Activated CD4-positive, alpha-beta memory T cell treated with anti-CD3 and anti-CD28 coated beads, Interleukin-2, amount 10 ng/mL, durations not matched to agents 7 days and 5 days (primary cell): ENCODE results near the gene SPI1. TPM values are rescaled to one million over a fixed set of nuclear protein-coding genes. Genes with fewer than 3 reads are reported as not detected.
"Not testable (repeated sequence)": the region's sequence is repeated elsewhere in the genome, so short reads cannot be mapped to it uniquely, and the experiment has no call there.

Source experiments
- CTCF ChIA-PET: fragments of 350-600 bp; sonication (Branson Sonifier 250); formaldehyde crosslinking; loops from one replicate; lab custom pipeline; 2021; ENCODE audit warnings: antibody characterized with exemption, inconsistent platforms; lab: Charles Lee
- POLR2A ChIA-PET: fragments of 350-600 bp; sonication (Branson Sonifier 250); formaldehyde crosslinking; loops from one replicate; lab custom pipeline; 2021; ENCODE audit warnings: antibody characterized with exemption; lab: Charles Lee
- DNase-seq: peaks from one replicate; pipeline ENCODE4 v3.0.0-alpha.2; 2020
- H3K27ac Mint-ChIP-seq: one replicate; pipeline ENCODE4 v1.8.0; 2021; ENCODE audit warnings: mild to moderate bottlenecking, mixed read lengths
- H3K27me3 Mint-ChIP-seq: one replicate; pipeline ENCODE4 v1.8.0; 2021; ENCODE audit warnings: mixed read lengths
- H3K36me3 Mint-ChIP-seq: one replicate; pipeline ENCODE4 v1.8.0; 2021; ENCODE audit warnings: low read depth, mixed read lengths
- H3K4me1 Mint-ChIP-seq: one replicate; pipeline ENCODE4 v1.8.0; 2021; ENCODE audit warnings: mixed read lengths
- H3K4me3 Mint-ChIP-seq: one replicate; pipeline ENCODE4 v1.8.0; 2021; ENCODE audit warnings: mild to moderate bottlenecking, mixed read lengths
- H3K9me3 Mint-ChIP-seq: one replicate; pipeline ENCODE4 v1.8.0; 2021; ENCODE audit warnings: mixed read lengths
- total RNA-seq, 2 experiments: library from RNA; stranded (reverse); gene quantifications; one replicate each; pipeline ENCODE4 v1.2.3, GENCODE V29; 2021

Gene SPI1
- total RNA-seq, 2 experiments from 2014 or later, result not detected

- peaks cover 37% of the 10 kb centered on the region for H3K36me3 Mint-ChIP-seq
- POLR2A ChIA-PET, result no interaction called here
- no peak overlapping the region for H3K27ac Mint-ChIP-seq
- H3K27me3 Mint-ChIP-seq, result no peaks in the 10 kb centered on the region
- H3K4me1 Mint-ChIP-seq, result no peaks in the 10 kb centered on the region
- DNase-seq, result no peak
- CTCF ChIA-PET, result interaction anchor here (1.0 kb wide), 1 partner anchor 45 kb away, joined by 3 read pairs; no protein-coding TSS in a partner anchor
- H3K9me3 Mint-ChIP-seq, result no peaks in the 10 kb centered on the region
- no peak overlapping the region for H3K4me3 Mint-ChIP-seq
These were observed 49.6 kb downstream of the SPI1 start for GRCh38 chr11:47328449-47329390.

- Mint-ChIP-seq H3K36me3 (peaks cover 41% of the 10 kb centered on the region), H3K4me3 (no peak overlapping the region), H3K27ac (no peak overlapping the region), H3K27me3 (no peaks in the 10 kb centered on the region), H3K9me3 (no peaks in the 10 kb centered on the region), H3K4me1 (no peaks in the 10 kb centered on the region)
- no peak for DNase-seq
- ChIA-PET CTCF (interaction anchor here (1.0 kb wide), 1 partner anchor 46 kb away, joined by 3 read pairs; no protein-coding TSS in a partner anchor), POLR2A (no interaction called here)
These were observed 50.4 kb downstream of the SPI1 start for GRCh38 chr11:47327949-47328348.

- Mint-ChIP-seq H3K9me3 (no peaks in the 10 kb centered on the region), H3K27me3 (no peaks in the 10 kb centered on the region), H3K4me3 (no peak overlapping the region), H3K36me3 (peaks cover 41% of the 10 kb centered on the region), H3K27ac (no peak overlapping the region), H3K4me1 (no peaks in the 10 kb centered on the region)
- CTCF ChIA-PET, result no interaction called here
- POLR2A ChIA-PET, result no interaction called here
- DNase-seq, result no peak
These were observed 51.3 kb downstream of the SPI1 start for GRCh38 chr11:47327025-47327424.

DNA sequence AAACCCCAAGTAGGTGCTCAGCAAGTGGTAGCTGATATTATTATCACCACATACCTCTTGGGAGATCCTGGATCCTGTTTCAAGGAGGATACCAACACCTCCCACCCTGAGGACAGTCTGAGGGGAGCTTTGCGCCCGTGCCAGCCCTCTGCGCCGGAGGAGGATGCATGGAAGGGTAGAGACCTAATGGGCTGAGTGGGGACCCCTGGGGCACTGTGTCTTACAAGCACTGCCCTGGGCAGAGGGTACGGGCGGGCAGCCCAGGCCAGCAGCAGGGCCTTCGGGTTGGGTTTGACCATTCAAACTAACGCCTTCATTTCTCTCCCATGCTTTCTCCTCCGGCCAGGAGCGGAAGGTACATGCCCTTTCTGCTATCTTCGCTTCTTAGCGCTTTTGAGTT lies 52.1 kb downstream of the SPI1 start:
- ChIA-PET CTCF (no interaction called here), POLR2A (no interaction called here)
- DNase-seq, result no peak
- Mint-ChIP-seq H3K27ac (no peak overlapping the region), H3K9me3 (no peaks in the 10 kb centered on the region), H3K4me1 (no peaks in the 10 kb centered on the region), H3K4me3 (no peak overlapping the region), H3K27me3 (no peaks in the 10 kb centered on the region), H3K36me3 (peaks cover 47% of the 10 kb centered on the region)

GRCh38 chr11:47325271-47326041 lies 52.9 kb downstream of the SPI1 start:
- Mint-ChIP-seq H3K27me3 (no peaks in the 10 kb centered on the region), H3K27ac (no peak overlapping the region), H3K9me3 (no peaks in the 10 kb centered on the region), H3K4me1 (no peaks in the 10 kb centered on the region), H3K36me3 (peaks cover 51% of the 10 kb centered on the region), H3K4me3 (no peak overlapping the region)
- CTCF ChIA-PET, result no interaction called here
- no peak for DNase-seq
- POLR2A ChIA-PET, result no interaction called here

GRCh38 chr11:47324520-47324919 lies 53.8 kb downstream of the SPI1 start:
- H3K4me3 Mint-ChIP-seq, result no peak overlapping the region
- DNase-seq, result no peak
- no peaks in the 10 kb centered on the region for H3K4me1 Mint-ChIP-seq
- CTCF ChIA-PET, result no interaction called here
- no peak overlapping the region for H3K27ac Mint-ChIP-seq
- no peaks in the 10 kb centered on the region for H3K27me3 Mint-ChIP-seq
- POLR2A ChIA-PET, result no interaction called here
- peaks cover 51% of the 10 kb centered on the region for H3K36me3 Mint-ChIP-seq
- no peaks in the 10 kb centered on the region for H3K9me3 Mint-ChIP-seq

GRCh38 chr11:47318166-47318565 lies 60.2 kb downstream of the SPI1 start:
- POLR2A ChIA-PET, result no interaction called here

DNA sequence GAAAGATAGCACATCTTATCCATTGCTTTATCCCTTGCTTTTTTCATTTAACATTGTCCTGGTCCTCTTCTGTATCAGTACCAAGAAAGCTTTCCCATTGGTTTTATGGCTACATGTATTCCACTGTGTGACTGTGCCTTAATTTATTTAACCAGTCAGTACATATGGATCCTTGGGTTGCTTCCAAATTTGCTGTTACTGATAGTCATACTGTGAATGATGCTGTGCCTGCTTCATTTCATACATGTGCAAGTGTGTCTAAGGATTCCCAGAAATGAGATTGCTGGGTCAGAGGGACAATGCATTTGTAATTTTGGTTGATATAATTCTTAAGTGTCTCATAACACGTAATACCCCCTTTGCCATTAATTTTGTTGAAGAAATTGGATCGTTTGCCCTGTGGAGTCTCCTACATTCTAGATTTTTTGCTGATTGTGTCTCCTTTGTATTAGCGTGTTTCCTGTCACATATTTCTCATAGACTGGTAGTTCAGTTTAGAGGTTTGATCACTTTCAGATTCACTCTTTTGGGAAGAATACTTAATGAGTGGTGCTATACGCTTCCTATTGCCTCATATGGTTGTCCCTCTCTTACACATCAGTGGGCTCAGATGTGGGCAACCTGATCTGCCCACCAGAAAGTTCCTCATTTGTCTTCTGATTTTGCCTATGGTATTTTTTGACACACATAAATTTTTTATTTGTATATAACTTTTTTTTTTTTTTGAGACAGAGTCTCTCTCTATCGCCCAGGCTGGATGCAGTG lies 61.1 kb downstream of the SPI1 start:
- H3K36me3 Mint-ChIP-seq, result peaks cover 51% of the 10 kb centered on the region
- ChIA-PET POLR2A (no interaction called here), CTCF (no interaction called here)
- H3K4me3 Mint-ChIP-seq, result no peak overlapping the region
- no peaks in the 10 kb centered on the region for H3K27me3 Mint-ChIP-seq
- peaks cover 9% of the 10 kb centered on the region for H3K4me1 Mint-ChIP-seq
- no peaks in the 10 kb centered on the region for H3K9me3 Mint-ChIP-seq
- no peak for DNase-seq
- H3K27ac Mint-ChIP-seq, result peak overlapping the region; percentile 19

More at GRCh38 chr11:47318166-47318565, 60.2 kb downstream of the SPI1 start:
- Mint-ChIP-seq H3K9me3 (no peaks in the 10 kb centered on the region), H3K4me3 (no peak overlapping the region), H3K27me3 (no peaks in the 10 kb centered on the region), H3K27ac (no peak overlapping the region), H3K36me3 (peaks cover 47% of the 10 kb centered on the region), H3K4me1 (peaks cover 9% of the 10 kb centered on the region)
- DNase-seq, result no peak
- CTCF ChIA-PET, result no interaction called here

- CTCF ChIA-PET, result interaction anchor here (0.7 kb wide), 1 partner anchor 70 kb away, joined by 4 read pairs; no protein-coding TSS in a partner anchor
- H3K27ac Mint-ChIP-seq, H3K4me3 Mint-ChIP-seq, POLR2A ChIA-PET, H3K27me3 Mint-ChIP-seq, H3K9me3 Mint-ChIP-seq, DNase-seq, H3K4me1 Mint-ChIP-seq: not testable (repeated sequence)
- H3K36me3 Mint-ChIP-seq, result peaks cover 54% of the 10 kb centered on the region
These were observed 61.8 kb downstream of the SPI1 start for GRCh38 chr11:47316501-47316900.

DNA sequence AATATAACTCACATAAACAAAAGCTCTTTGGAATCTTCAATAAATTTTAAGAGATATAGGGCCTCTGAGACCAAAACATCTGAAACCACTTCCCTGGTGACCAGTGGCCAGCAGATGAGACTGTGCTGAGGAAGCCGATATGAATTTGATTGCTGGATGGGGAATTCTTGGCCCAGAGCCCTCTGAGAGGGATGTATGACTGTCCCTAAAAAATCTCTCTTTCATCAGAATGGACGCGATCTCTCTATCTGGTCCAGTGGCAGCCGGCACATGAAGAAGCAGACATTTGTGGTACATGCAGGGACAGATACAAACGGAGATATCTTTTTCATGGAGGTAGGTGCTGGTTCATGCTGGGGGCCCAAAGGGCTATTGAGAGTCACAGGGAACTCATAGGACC lies 63.4 kb downstream of the SPI1 start:
- ChIA-PET CTCF (no interaction called here), POLR2A (no interaction called here)
- H3K4me1 Mint-ChIP-seq, result peaks cover 9% of the 10 kb centered on the region
- H3K4me3 Mint-ChIP-seq, result no peak overlapping the region
- H3K27ac Mint-ChIP-seq, result no peak overlapping the region
- DNase-seq, result no peak
- H3K9me3 Mint-ChIP-seq, result no peaks in the 10 kb centered on the region
- peaks cover 56% of the 10 kb centered on the region for H3K36me3 Mint-ChIP-seq
- no peaks in the 10 kb centered on the region for H3K27me3 Mint-ChIP-seq

DNA sequence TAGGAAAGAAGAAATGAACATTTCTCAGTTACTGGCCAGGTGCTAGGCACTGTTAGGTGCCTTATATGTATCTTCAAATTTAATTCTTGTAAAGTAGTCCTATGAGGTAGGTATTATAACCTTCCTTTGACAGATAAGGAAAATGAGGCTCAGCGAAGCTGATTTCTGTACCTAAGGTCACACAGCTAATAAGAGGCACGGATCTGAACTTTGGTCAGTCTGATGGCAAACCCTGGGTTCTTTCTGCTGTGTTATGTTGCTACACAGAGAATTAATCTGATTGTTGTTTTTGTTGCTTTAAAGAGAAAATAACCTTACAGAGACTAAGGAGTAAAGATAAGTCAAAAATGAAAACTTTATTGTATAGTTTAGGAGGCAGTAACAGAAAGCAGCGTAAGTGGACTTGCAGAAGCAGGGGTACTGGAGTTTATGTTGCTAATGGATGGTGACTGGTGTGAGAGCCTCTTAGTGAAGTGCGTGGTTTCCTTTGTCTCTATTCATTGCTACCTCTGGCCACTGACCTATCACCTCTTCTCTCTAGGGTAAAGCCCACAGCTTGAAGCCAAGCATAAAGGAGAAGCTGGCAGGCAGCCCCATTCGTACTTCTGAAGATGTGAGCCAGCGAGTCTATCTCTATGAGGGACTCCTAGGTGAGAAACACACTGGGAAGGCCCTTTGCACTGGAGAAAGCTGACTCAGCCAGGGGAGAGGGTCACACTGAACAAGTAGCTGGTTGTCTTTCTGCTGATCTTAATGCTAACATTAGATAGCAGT lies 70.1 kb downstream of the SPI1 start:
- no peaks in the 10 kb centered on the region for H3K27me3 Mint-ChIP-seq
- peaks cover 78% of the 10 kb centered on the region for H3K36me3 Mint-ChIP-seq
- no peaks in the 10 kb centered on the region for H3K4me1 Mint-ChIP-seq
- ChIA-PET POLR2A (interaction anchor here (1.2 kb wide), 1 partner anchor 32 kb away, joined by 3 read pairs; no protein-coding TSS in a partner anchor), CTCF (no interaction called here)
- no peak overlapping the region for H3K27ac Mint-ChIP-seq
- H3K9me3 Mint-ChIP-seq, result no peaks in the 10 kb centered on the region
- no peak for DNase-seq
- H3K4me3 Mint-ChIP-seq, result no peak overlapping the region

DNA sequence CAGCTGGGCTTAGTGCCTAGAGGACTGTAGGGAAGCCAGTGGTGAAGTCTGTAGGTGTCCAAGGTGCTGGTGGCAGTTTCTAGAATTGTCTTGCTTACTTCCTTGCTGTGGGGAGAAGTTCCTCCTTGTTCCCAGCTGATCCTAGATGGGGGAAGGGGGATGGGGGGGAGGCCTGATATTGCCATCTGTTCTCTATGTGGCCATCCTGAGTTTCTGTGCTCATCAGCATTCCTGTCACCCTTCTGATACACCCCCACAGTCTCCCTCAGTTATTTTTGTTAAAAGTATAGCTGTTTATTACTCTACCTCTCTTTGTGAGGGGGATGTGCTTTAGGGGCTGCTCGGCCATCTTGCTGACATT lies 71.9 kb downstream of the SPI1 start:
- ChIA-PET POLR2A (no interaction called here), CTCF (interaction anchor here (1.4 kb wide), 1 partner anchor 66 kb away, joined by 4 read pairs; no protein-coding TSS in a partner anchor)
- no peak overlapping the region for H3K4me3 Mint-ChIP-seq
- peaks cover 9% of the 10 kb centered on the region for H3K4me1 Mint-ChIP-seq
- no peak for DNase-seq
- H3K27ac Mint-ChIP-seq, result no peak overlapping the region
- H3K9me3 Mint-ChIP-seq, result peaks cover 9% of the 10 kb centered on the region
- H3K27me3 Mint-ChIP-seq, result no peaks in the 10 kb centered on the region
- peaks cover 85% of the 10 kb centered on the region for H3K36me3 Mint-ChIP-seq
